Hematopoietic multipotent progenitor cell treated with erythropoietin and hydrocortisone succinate and interleukin-3 and kit ligand, for 15 days (in vitro differentiated cells): ENCODE results near the gene SNX1.

Source experiments
- DNase-seq: peaks from one replicate; pipeline ENCODE4 v3.0.0-alpha.2; 2015; ENCODE audit warnings: low spot score

Gene SNX1

GRCh38 chr15:64163659-64164362 is 68.0 kb downstream of the SNX1 start:
- DNase-seq: no peak

DNA sequence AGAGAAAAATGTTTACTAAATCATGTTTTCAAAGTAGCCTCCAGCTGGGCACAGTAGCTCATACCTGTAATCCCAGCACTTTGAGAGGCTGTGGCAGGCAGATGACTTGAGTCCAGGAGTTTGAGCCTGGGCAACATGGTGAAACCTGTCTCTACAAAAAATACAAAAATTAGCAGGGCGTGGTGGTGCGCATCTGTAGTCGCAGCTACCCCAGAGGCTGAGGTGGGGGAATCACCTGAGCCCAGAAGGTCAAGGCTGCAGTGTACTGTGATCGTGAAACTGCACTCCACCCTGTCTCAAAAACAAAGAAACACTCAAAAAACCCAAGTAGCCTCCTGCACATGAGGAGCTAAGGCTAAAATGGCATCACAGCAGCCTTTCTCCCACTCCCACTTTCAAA is 68.7 kb downstream of the SNX1 start:
- DNase-seq: no peak

DNA sequence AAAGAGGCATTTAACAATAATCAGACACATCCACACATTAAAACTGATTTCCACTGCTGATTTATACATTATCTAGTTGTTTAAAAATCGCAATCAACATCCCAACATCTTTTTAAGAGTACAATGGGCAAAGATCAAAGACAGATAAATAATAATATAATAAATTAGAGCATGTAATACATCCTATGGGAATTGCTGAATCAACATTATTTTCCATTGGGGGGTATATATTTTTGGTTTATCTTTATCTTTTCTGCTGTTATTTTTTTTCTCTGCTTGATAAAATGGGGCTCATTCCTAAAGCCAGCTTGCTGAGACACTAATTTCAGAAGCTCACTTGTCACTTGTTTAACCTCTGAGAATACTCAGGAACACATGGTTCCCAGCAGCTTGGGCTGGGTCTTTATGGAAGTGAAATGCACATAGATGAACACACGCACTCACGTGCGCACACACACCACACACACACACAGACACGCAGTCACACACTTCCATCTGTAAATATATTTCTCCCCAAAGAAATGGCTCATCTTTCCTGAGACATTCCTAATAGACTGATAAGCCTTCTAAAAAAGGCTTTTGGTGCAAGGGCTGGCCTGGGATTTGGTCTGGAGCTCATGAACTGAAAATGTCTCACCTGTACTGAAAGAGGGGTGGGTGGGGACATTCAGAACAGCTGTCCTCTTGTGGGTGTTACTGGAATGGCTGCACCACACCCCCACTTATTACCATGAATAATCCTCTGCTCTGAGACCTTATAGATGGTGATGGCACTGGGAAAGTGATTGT is 70.5 kb downstream of the SNX1 start:
- DNase-seq: no peak

- no peak for DNase-seq
Measured at GRCh38 chr15:64180235-64180824, 84.5 kb downstream of the SNX1 start.

GRCh38 chr15:64182859-64183370 is 87.1 kb downstream of the SNX1 start:
- no peak for DNase-seq

- DNase-seq: no peak
Measured at GRCh38 chr15:64185146-64185911, 89.5 kb downstream of the SNX1 start.

GRCh38 chr15:64187396-64188191 is 91.8 kb downstream of the SNX1 start:
- no peak for DNase-seq
